GM19372 (cell line): Measurements from ENCODE around the gene BOLL.
"Not testable (repeated sequence)": the region's sequence is repeated elsewhere in the genome, so short reads cannot be mapped to it uniquely, and the experiment has no call there.

Experiments
- ATAC-seq: cut with Tn5 transposase; IDR thresholded peaks from one replicate; pipeline ENCODE4 v1.9.1; 2021; ENCODE audit warnings: mild to moderate bottlenecking, low read depth, moderate library complexity; ENCODE audit not compliant: unreplicated experiment

BOLL gene, protein sequence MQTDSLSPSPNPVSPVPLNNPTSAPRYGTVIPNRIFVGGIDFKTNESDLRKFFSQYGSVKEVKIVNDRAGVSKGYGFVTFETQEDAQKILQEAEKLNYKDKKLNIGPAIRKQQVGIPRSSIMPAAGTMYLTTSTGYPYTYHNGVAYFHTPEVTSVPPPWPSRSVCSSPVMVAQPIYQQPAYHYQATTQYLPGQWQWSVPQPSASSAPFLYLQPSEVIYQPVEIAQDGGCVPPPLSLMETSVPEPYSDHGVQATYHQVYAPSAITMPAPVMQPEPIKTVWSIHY

DNA sequence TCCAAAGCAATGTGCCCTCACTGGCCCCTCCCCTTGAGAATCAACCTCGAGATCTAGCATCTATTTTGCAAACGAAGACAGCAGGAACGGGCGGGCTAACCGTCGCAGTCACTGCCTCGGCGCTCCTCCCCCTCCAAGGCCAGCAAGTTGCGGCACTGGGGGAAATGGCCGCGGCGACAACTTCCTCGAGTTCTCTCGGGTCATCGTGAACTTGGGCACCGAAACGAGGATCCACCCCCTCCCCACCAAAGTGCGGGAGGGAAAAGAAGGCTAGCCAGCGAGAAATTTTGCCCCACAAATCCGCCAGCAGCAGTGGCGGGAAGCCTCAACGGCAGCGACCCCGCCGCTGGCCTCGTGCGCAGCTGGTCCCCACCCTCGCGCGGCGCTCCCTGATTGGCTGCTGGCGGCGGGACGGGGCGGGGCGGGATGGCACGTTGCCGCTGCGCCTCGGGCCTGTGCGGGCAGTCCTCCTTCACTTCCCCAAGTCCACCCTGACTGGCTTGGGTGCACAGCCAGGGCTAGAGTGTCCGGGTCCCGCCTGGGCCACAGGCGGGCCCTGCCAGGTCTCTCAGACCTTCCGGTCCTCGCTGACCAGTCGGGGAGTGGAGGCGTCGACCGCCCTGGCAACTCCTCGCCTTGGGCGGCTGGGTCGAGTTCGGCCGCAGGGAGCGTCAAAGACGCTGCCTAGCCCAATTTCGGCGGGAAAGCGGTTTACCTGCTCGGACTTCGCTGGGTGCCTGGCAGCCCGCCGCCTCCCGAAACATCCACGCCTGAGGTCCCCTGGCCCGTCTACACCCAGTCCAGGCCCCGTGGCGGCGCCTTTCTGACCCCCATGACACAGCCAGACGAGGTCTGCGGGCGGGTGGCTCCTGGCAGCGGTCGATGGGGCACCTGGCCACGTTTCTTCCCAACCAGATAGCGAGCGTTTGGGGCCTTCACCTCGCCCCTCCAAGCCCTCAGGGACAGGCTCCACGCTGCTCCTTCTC, at the start of gene BOLL:
Gene BOLL (minus strand): TSS at position 364 of the 986 bp plus-strand sequence. CDS start 3,469 bp downstream, outside the sequence.
- no peak for ATAC-seq

DNA sequence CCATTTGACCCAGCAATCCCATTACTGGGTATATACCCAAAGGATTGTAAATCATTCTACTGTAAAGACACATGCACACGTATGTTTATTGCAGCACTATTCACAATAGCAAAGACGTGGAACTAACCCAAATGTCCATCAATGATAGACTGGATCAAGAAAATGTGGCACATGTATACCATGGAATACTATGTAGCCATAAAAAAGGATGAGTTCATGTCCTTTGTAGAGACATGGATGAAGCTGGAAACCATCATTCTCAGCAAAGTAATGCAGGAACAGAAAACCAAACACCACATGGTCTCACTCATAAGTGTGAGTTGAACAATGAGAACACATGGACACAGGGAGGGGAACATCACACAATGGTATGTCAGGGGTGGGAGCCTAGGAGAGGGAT, 49.7 kb upstream of the BOLL start:
- ATAC-seq: not testable (repeated sequence)

DNA sequence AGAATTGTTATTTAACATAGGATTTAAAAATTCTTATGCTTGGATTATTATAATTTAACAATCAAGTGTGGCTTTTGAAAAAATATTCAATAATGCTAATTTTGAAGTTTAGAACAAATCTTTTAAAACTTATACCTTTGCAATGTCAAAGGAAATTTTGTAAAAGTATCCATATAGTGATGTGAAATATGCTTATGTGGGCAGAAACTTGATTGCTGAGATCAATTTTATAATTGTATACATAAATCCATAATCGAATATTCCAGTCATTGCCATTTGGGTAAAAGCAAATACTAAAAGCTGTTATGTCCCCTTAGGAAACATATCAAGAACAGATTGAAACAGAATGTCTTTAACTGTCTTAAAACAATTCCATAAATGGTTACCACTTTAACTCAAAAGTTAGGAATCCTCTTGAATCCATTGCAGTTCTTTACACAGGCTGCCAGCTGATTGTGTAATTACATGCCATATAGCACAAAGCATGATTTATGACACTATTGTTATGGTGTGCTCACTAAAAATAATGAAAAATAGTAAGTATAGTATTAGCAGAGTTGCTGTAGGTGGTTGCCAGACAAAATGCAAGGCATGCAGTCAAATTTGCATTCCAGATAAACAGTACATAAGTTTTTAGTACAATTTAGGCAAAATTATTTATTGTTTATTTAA, 43.5 kb upstream of the BOLL start:
- ATAC-seq: no peak

DNA sequence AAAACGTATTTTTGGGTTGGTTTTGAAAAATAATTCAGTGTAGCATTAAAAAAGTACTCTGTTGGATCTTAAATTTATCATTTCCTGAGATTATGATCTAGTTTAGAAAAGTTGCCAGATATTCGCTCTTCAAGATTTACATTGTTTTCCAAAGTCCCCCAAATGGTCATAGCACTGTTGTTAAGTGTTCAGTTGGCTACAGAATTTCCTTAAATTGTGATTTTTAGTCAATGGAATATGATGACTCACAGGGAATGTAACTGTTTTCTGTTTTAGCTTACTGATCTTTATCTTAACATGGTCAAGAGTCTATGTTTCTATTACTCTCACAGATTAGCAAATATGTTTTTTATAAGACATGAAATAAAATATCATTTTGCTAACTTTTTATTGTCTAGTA, 42.5 kb upstream of the BOLL start:
- no peak for ATAC-seq

DNA sequence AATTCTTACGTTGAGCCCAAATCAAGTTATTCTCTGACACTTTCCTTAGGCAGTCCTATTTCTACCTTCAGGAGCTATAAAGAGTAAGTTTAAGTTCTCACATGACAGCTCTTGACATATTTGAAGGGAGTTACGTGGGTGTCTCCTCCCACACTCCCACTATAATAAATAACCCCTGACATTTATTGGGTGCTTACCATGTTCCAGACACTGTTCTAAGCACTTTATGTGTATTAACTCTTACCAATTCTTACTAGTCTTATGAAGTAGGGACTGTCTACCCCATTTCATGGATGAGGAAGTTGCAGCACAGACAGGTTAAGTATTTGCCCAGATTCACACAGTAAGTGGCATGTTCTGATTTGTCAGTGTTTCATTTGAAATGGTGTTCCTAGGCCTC, 37.2 kb upstream of the BOLL start:
- no peak for ATAC-seq

DNA sequence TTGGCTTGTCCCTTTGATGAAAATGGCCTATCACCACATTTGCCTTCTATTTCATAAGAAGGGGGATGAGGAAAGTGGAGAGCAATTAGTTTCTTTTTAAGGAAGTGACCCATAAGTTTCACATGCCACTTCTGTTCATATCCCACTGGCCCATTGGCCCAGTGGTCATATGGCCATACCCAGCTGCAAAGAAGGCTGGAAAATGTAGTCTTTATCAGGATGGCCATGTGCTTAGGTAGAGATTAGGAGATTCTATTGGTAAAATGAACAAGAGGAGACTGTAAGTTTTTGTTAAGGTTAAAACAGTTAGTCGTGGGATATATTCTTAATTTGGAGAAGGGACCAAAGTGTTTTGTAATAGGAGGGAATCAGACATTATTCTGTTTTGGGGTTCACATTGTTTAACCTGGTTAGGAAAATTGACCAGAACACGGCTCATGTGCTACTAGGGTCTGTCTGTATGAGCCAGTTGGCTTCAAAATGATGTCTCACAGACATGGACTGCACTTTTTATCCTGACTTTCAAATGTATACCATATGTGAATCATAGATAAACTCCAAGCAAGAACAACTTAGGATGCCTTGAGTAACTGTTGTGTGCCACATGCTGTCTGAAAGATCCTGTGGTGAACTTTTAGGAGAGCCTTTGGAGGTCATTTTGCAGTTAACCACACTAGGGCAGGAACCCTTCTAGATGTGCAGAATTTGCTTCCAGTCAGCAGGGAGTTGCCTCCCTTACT, 36.6 kb upstream of the BOLL start:
- no peak for ATAC-seq

DNA sequence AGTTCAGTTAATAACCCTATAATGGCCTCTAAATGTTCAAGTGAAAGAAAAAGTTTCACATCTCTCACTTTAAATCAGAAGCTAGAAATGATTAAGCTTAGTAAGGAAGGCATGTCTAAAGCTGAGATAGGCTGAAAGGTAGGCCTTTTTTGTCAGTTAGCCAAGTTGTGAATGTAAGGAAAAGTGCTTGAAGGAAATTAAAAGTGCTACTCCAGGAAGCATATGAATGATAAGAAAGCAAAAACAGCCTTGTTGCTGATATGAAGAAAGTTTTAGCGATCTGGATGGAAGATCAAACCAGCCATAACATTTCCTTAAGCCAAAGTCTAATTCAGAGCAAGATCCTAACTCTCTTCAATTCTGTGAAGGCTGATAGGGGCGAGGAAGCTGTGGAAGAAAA, 29.4 kb upstream of the BOLL start:
- ATAC-seq: no peak

DNA sequence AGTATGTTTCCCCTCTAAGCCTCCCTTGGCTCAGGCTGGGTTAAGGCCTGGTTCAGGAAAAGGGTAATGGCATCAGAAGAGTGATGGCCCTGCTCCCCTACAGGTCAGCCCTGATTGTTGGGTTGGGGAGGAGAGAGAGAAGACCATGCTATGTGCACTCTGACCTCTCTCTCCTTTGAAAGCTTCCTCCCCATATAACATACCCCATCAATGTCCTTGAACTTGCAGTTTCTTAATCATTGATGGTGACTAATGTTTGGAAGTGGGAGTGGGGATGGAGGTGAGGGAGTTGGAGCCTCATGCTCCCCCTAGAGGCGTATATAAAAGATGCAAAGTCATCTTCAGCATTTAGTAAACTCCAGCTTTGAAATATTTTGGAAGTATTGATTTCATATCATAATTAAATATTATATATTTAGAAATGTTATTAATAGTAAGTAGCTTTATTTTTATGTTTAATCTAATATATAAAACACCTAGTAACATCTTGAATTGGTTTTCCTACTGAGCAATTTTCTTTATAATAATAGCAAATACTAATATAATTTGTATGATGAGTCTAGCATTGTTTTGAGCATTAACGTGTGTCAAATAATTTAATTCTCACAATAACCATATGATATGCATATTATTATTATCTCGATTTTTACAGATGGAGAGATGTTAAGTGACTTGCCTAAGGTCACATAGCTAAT, 28.1 kb upstream of the BOLL start:
- ATAC-seq: no peak

DNA sequence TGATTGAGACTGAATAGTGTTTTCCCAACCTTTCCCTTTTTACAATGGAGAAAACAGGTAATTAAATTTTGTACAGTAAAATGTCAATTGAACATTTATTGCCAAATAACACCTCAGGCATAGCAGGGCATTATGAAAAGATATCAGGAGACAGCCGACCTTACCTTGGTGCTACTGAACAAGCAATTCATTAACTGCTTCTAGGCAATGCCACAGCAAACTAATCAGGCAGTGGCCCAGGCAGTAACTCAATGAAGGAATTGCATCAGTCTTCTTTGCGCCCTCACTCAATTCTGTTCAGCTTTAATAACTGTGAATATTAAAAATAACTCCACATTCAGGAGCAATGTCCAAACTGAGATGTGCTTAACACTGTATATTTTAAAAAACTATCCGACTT, 25.4 kb upstream of the BOLL start:
- ATAC-seq: no peak

DNA sequence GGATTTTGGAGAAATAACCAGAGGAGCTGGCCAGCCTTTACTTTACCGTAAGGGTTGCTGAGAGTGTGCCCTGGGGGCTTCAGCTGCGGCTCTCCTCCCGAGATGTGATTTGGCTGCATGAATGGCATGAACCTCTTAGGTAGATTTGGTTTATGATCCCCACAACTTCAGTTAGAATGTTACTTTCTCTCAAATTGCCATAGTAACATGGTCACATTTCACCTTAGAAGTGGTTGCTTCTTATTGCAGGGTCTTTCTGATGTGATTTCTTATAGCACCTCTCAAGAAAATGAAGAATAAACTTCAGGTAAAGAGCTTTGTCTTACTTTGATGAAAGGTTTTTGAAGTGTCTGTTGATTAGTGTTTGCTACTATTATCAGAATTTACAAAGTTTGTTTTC, 24.9 kb upstream of the BOLL start:
- ATAC-seq: no peak

DNA sequence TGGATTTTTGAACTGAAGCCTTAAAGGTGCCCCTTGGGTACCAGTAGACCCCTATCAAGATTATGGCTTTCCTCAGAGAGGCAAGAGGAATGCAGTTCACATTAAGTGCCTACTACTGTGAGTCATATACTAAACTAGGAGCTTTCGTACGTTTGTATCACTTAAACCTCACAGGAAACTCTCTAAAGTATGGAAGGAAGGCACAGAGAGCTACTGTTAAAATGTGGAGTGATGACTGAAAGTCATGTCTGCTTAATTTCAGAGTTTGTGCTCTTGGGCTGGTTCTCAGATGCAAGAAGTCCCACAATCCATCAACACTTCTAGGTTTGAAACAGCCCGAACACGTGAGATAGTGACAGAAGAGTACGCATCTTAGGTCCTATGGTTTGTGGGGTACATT, 23.9 kb upstream of the BOLL start:
- no peak for ATAC-seq

DNA sequence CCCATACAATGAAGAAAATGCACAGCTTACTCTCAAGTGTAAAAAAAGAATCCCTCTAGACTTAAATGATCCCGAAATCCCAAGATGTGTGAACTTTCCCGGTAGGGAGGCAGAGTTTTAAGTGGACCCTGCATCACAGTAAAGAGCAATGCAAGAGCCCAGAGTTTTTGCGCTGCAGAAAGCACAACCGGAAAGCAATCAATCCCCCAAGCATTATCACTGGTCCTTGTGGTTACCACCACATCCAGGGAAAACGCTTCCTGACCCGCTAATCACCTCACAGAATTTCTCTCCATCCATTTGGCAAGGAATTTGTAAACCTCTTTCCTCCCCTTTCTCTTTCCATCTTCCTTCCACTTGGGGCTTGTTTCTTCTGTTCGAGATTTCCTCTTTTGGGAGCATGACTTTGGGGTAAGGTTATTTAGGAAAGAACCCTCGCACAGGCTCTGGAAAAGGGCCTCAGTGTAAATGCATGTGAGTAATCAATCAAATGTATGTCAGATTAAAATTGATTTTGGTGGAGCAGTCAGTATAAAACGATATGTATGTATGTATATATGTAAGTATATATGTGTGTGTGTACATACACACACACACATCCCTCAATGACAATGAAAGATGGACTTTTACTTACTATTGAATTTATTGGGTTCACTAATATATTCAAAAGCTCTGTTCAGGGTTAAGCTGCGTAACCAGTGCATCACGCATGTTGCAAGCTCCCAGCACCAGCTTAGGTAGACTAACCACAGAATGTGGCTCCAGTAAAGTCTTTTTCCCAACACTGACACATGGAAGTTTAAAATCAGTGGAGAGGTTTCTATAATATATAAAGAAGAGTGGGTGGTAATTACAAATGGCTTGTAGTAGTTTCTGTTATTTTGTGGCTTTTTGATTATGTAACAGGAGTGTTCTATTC, 20.9 kb upstream of the BOLL start:
- no peak for ATAC-seq

DNA sequence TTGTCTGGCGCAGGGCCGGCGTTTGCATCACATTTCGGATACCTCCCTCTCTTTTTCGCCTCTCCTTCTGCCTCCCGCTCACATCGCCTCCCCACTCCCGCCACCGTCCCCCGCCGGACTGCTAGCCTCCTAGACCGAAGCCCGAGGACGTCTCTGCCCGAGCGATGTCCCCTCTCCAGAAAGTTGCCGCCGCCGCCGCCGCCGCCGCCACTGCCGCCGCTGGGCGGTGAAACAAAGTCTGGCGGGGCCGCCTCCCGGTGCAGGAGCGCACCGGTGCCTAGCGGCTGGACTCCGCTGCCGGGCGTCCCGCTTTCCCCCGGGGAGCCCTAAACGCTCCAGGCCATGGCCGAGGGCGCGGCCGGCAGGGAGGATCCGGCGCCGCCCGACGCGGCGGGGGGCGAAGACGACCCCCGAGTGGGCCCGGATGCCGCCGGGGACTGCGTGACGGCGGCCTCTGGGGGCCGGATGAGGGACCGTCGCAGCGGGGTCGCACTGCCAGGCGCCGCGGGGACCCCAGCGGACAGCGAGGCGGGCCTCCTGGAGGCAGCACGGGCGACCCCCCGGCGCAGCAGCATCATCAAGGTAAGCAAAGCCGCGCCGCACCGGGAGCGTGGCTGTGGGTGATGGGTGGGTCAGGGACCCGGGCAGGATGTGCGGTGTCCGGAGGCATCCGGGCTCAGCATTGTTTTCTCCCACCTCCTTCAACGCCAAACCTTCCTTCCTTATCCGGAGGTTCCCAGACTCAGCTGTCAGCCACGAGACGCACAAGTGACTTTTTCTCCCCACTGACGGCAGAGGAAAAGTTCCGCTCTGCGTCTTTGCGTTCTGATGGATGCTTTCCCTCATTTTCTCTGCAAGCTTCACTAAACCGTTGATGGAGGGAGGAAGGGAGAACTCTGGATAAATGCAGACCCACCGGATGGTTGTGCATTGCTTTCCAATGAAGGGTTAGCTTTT, 19.9 kb upstream of the BOLL start:
- peak; percentile 27 for ATAC-seq

DNA sequence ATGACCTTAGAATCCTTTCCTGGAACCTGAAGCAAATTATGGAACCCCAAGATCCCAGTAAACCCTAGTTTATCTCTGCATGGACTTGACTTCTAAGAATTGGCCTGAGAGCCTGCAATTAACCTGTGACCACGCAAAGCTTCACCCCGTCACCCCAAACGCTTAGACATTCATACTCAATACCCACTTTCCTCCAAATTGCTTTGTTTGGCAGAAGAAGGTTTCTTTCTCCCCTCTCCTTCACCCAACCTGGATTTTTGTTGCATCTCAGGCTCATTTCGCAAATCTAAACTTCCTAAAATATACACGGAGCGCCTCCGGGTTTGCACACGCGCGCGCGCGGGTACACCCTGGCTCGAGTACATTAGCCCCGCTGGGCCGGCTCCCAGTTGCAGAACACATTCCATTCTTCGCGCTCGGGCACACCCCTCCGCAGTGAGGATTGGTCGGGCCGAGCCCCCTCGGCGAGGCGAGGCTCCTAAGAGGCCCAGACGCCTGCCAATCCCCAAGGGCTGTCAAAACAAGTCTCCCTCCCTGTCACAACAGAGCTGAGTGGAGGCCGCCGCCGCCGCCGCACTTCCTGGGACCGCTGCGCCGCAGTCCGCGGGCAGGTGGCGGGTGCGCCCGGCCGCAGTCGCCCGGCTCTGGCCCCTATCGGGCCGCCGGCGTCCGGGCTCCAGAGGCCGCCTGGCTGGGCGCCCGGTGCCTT, 19.1 kb upstream of the BOLL start, which contains the start of gene PLCL1:
Gene PLCL1 (plus strand): TSS at position 545 of the 709 bp plus-strand sequence.
- peak; percentile 99 for ATAC-seq

DNA sequence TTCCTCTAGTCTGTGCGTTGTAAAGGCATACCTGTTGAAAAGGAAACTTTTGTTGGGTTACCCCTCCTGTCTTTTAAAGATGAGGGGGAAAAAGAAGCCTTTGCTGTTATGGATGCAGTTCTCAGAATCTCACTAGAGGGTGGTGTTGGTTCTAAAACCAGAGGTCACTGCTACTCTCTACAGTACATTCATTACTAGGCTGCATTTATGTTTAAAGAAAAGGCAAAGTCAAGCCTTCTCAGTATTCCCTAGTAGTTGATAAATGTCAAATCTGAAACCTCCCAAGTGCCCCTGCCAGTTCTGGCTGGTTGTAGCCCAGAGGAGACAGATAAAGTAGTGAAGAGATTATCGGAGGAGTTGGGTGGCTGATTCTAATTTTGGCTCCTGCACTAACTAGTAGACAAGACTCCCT, 17.9 kb upstream of the BOLL start:
- peak; percentile 32 for ATAC-seq

DNA sequence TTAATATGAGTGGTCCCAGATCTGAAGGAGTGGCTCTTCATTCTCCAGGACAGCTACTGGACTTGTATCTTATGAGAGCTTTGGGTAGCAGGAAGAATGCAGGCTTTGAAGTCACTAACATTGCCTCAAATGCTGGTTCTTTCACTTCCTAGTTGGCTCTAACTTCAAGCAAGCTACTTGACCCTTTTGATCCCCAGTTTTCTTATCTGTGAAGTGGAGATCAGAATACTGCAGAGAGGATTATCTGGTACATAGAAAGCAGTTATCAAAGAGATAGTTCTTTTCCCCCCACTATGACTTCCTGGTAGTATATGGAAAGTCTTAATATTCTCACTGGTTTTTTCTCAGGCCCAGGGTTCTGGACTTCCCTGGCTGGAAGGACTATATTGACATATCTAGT, 15.9 kb upstream of the BOLL start:
- no peak for ATAC-seq

DNA sequence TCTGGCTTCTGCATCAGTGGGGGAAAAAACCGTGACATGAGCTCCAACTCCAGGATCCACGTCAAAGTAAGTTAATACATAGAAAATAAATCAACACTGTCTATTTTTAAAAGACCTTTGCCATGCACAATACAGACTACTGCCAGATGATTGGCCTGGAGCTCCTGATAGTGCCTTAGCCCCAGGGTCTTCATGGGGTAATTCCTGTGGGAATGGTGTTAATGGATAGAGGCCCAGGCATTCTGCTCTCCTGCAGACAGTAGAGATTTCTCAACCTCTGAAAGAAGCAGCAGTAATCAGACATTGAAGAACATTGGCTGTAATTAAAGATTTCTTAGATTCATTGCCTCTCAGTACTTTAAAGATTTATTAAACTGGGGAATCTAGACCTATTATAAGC, 15.0 kb upstream of the BOLL start:
- no peak for ATAC-seq
